Measurements from ENCODE around the gene GPATCH8.
"Not testable (repeated sequence)": the region's sequence is repeated elsewhere in the genome, so short reads cannot be mapped to it uniquely, and the experiment has no call there.

GRCh38 chr17:44365051-44365450 lies 138.2 kb downstream of the GPATCH8 start:
- TF ChIP-seq POLR2A, CTCF (IDR thresholded peaks at IDR 0.05): not testable (repeated sequence)

All from Peyer's patch (tissue), 4 donors.